ENCODE measurements around the gene LPIN2. TPM values are rescaled to one million over a fixed set of nuclear protein-coding genes. Genes with fewer than 3 reads are reported as not detected.

The LPIN2 gene
- total and polyA plus RNA-seq, 2 of the 4 experiments (the other 2 are of a cell fraction), result 16.2 to 21.9 TPM

- H3K36me3 ChIP-seq (ENCODE audit: control insufficient read depth, insufficient read depth, low read length), result no peaks in the 10 kb centered on the region
- no peak overlapping the region for H4K5ac ChIP-seq (ENCODE audit: low read depth, low read length)
- peaks cover 5% of the 10 kb centered on the region; the same call in 1 of the 2 replicates for H3K9me3 ChIP-seq (ENCODE audit: control insufficient read depth, insufficient read depth, low read length)
- H2BK120ac ChIP-seq (ENCODE audit: low read depth, low read length), result no peak overlapping the region
- no peak overlapping the region for H3K4me2 ChIP-seq (ENCODE audit: low read depth, low read length)
- H3K23ac ChIP-seq (ENCODE audit: low read depth, low read length), result no peak overlapping the region
- no peak overlapping the region for H2BK20ac ChIP-seq (ENCODE audit: low read depth, low read length)
- intact Hi-C loops (cut with micrococcal nuclease), result no loop called here
- no CpG with 5 or more reads among the region's 4 CpGs for WGBS, 2 experiments (ENCODE audit: extremely low coverage in 2 of 2, insufficient read length in 1 of 2)
- no peaks in the 10 kb centered on the region for H3K79me1 ChIP-seq (ENCODE audit: low read depth in 1 of 2, low read length in 2 of 2)
- no peak overlapping the region for H3K4me3 ChIP-seq (ENCODE audit: insufficient read depth, low read depth, low read length)
- H4K8ac ChIP-seq (ENCODE audit: low read depth in 2 of 2, low read length in 2 of 2), result no peak overlapping the region
- TF ChIP-seq, protein P1, sequence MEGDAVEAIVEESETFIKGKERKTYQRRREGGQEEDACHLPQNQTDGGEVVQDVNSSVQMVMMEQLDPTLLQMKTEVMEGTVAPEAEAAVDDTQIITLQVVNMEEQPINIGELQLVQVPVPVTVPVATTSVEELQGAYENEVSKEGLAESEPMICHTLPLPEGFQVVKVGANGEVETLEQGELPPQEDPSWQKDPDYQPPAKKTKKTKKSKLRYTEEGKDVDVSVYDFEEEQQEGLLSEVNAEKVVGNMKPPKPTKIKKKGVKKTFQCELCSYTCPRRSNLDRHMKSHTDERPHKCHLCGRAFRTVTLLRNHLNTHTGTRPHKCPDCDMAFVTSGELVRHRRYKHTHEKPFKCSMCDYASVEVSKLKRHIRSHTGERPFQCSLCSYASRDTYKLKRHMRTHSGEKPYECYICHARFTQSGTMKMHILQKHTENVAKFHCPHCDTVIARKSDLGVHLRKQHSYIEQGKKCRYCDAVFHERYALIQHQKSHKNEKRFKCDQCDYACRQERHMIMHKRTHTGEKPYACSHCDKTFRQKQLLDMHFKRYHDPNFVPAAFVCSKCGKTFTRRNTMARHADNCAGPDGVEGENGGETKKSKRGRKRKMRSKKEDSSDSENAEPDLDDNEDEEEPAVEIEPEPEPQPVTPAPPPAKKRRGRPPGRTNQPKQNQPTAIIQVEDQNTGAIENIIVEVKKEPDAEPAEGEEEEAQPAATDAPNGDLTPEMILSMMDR (conservative IDR thresholded peaks at IDR 0.05; ENCODE audit: low read depth, low read length), result no peak
- no peak for TF ChIP-seq SMC3 (IDR thresholded peaks at IDR 0.05; ENCODE audit: low read depth, low read length)
- TF ChIP-seq RCOR1 (IDR thresholded peaks at IDR 0.05; ENCODE audit: insufficient replicate concordance, low read length), result no peak
- no peak for TF ChIP-seq NFE2L2 (IDR thresholded peaks at IDR 0.05; ENCODE audit: low read depth, low read length)
- TF ChIP-seq BHLHE40 (IDR thresholded peaks at IDR 0.05; ENCODE audit: low read depth, low read length), result no peak
- TF ChIP-seq CEBPB (IDR thresholded peaks at IDR 0.05; ENCODE audit: low read depth, low read length), result no peak
- TF ChIP-seq MAFK (IDR thresholded peaks at IDR 0.05; ENCODE audit: low read depth, low read length), result no peak
- no peak for TF ChIP-seq MXI1 (IDR thresholded peaks at IDR 0.05; ENCODE audit: borderline replicate concordance, low read depth, low read length)
- no peak for TF ChIP-seq FOS (IDR thresholded peaks at IDR 0.05; ENCODE audit: low read depth, low read length)
- no peak for TF ChIP-seq RAD21 (IDR thresholded peaks at IDR 0.05; ENCODE audit: low read length)
- TF ChIP-seq RFX5 (IDR thresholded peaks at IDR 0.05; ENCODE audit: low read depth, low read length), result no peak
- TF ChIP-seq CHD1 (IDR thresholded peaks at IDR 0.05; ENCODE audit: low read depth, low read length), result no peak
- TF ChIP-seq ELK1 (IDR thresholded peaks at IDR 0.05; ENCODE audit: borderline replicate concordance, low read depth, low read length), result no peak
- TF ChIP-seq POLR2A (IDR thresholded peaks at IDR 0.05; ENCODE audit: low read depth, low read length), result no peak
- TF ChIP-seq USF2 (IDR thresholded peaks at IDR 0.05; ENCODE audit: low read depth, low read length), result no peak
- no peak for TF ChIP-seq MAZ (IDR thresholded peaks at IDR 0.05; ENCODE audit: borderline replicate concordance, low read depth, low read length)
- no peak overlapping the region for H2AK5ac ChIP-seq (ENCODE audit: low read depth, low read length)
- H2AFZ ChIP-seq (replicated peaks; ENCODE audit: low read length, poor library complexity), result no peak overlapping the region
- ChIA-PET POLR2A (ENCODE audit: unreplicated experiment) (no interaction called here), CTCF (interaction anchor here (0.7 kb wide), 1 partner anchor 22 kb away, joined by 5 read pairs; no protein-coding TSS in a partner anchor)
- no peak overlapping the region for H3K9ac ChIP-seq (ENCODE audit: low read depth, low read length)
- no peak overlapping the region for H3K4ac ChIP-seq (ENCODE audit: low read depth, low read length)
- in situ Hi-C loops (cut with MboI; ENCODE audit: low sequenced_read_pairs), result no loop called here
- no peak overlapping the region for H2BK15ac ChIP-seq (ENCODE audit: low read depth, low read length)
- H2BK5ac ChIP-seq (ENCODE audit: low read depth, low read length, poor library complexity, severe bottlenecking), result no peak overlapping the region
- no TSS peak for BruUV-seq (replicated peaks)
- dilution Hi-C loops (cut with HindIII; ENCODE audit: low sequenced_read_pairs, unreplicated experiment), result no loop called here
- H3K27me3 ChIP-seq (ENCODE audit: control insufficient read depth, insufficient read depth, low read length), result peaks cover 10% of the 10 kb centered on the region
- H3K4me1 ChIP-seq (ENCODE audit: control insufficient read depth, insufficient read depth, low read length), result no peaks in the 10 kb centered on the region
- peaks cover 5% of the 10 kb centered on the region; the same call in 1 of the 2 replicates for H3K9me1 ChIP-seq (ENCODE audit: insufficient read depth, low read length)
- H3K14ac ChIP-seq (replicated peaks; ENCODE audit: low read depth, low read length), result no peak overlapping the region
- no peak overlapping the region for H2AK9ac ChIP-seq (replicated peaks; ENCODE audit: low read depth, low read length, poor library complexity)
- no peak overlapping the region for H3K27ac ChIP-seq (ENCODE audit: insufficient read depth, low read length)
- no peak overlapping the region for H3K18ac ChIP-seq (ENCODE audit: low read depth, low read length)
- no peak overlapping the region for H3K56ac ChIP-seq (ENCODE audit: extremely low read depth, insufficient read depth, low read length)
- H4K91ac ChIP-seq (ENCODE audit: insufficient read depth, low read depth, low read length), result no peak overlapping the region
- H4K20me1 ChIP-seq (ENCODE audit: insufficient read depth, low read length), result no peaks in the 10 kb centered on the region
- DNase-seq, result peak; percentile 17
- no peak for ATAC-seq (ENCODE audit: low read depth)
These were observed 42.9 kb upstream of the LPIN2 start for GRCh38 chr18:3055816-3056215.

All from IMR-90 (cell line).